Posterior vena cava (tissue), 2 donors: ENCODE results near the gene PHOSPHO1. TPM values are rescaled to one million over a fixed set of nuclear protein-coding genes. Genes with fewer than 3 reads are reported as not detected.
A peak's percentile ranks its signal among the peaks of the same experiment; 100 is the strongest.

Experiments used
- DNase-seq: peaks from one replicate; pipeline ENCODE4 v3.0.0-alpha.2; 2020; ENCODE audit warnings: low spot score
- intact Hi-C, 2 donors: fragments of 100-400 bp; cut with DNase I; formaldehyde crosslinking; loops; one replicate each; pipeline versions ENCODE4 v1.14.1 to v1.14.2; 2022 to 2023
- total RNA-seq, 2 donors: library from RNA; stranded (reverse); fragmentation: NEBNext Ultra II Directional; extraction: Animal tissue kit (Norgen Biotek cat#: 25700); gene quantifications; one replicate each; pipeline ENCODE4 v1.2.1, GENCODE V29; 2021
- donor health status: DM: yes; HTN: yes; CAD: no.
- donor health status: DM: yes; HTN: yes; CAD: no.

The PHOSPHO1 gene
- total RNA-seq, 2 donors from 2014 or later: 0.62 to 2.6 TPM

DNA sequence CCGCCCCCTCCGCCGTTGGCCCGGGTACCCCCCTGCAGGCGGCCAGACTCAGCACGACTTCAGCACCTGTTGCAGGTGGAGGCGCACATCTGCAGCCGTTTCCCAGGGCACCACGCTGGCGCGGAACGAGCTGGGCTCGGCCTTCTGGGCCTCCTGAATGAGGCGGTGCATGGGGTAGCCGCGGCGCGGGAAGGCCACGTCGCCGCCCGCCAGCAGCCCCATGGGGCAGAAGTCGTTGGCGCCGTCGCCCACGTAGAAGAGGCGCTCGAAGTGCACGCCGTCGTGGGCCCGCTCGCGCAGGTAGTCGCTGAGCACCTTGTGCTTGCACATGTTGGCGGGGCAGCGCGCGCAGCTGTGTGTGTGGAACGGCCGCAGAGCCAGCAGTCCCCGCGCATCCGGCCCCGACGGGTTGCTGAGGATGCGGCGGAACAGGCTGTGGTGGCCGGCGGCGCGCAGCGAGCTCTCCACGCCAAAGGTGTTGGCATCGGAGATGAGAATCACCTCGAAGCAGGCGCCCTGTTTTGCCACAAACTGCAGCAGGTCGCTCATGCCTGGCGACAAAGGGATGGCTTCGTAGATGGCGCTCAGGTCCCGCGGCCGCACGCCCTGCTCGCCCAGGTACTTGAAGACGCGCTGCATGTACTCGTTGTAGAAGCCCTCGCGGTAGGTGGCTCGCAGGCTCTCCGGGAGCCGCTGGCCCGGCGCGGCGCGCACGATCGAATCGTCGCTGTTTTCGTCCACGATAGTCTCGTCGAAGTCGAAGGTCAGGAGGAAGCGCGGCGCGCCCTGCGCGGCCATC, 6.2 kb downstream of the PHOSPHO1 start:
- DNase-seq: peak; percentile 85
- intact Hi-C loops: no loop called here

DNA sequence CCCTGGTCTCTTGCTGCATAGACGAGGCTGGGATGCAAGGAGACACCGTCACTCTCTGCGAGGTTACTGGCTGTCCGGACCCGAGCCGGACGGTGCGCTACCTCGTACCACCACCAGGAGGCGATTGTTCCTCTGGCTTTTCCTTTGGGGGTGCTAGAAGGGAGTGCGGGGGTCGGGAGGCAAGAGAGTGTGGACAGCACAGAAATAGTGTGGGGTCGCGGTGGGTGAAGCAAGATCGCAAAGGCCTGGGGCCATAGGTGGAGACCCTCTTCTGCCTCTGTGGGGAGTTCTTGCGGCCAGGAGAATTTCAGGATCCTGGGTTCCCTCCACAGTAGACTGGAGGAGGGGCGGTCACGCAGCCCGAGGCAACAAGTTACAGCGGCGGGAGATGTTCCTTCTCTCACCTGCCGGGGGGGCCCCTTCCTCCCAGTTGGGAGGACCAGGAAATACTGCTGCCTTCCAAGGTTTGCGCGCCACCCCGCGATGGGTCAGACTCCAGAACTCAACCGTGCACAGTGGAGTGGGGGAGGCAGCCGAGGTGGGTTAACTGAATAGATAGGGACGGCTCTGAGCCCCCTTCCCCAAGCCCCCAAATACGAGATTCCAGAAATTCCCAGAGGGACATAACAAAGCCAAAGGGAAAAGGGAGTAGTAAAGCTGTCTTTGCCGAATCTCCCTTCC, 6.9 kb downstream of the PHOSPHO1 start:
- intact Hi-C loops: loop anchor here in 1 of 2 donors (2.0 kb wide), 1 partner anchor 67 kb away; no protein-coding TSS in a partner anchor
- peak; percentile 87 for DNase-seq

DNA sequence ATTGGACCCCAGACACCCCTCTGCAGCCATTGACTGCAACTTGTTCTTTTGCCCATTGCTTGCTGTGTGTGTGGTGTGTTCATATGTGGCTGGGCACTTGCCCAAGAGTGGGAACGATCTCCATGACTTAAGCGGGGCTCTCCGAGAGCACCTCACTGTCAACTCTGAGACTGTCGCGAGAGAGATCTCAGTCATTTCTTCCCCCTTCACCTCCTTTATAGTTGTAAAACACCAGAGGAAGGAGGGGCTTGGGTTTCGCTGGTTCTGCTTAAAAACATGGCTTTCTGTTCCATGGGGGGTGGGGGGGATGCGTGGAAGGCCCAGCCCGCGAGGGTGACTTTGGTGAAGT, 7.4 kb downstream of the PHOSPHO1 start:
- no peak for DNase-seq
- intact Hi-C loops: loop anchor here in 1 of 2 donors (2.0 kb wide), 1 partner anchor 68 kb away; no protein-coding TSS in a partner anchor

DNA sequence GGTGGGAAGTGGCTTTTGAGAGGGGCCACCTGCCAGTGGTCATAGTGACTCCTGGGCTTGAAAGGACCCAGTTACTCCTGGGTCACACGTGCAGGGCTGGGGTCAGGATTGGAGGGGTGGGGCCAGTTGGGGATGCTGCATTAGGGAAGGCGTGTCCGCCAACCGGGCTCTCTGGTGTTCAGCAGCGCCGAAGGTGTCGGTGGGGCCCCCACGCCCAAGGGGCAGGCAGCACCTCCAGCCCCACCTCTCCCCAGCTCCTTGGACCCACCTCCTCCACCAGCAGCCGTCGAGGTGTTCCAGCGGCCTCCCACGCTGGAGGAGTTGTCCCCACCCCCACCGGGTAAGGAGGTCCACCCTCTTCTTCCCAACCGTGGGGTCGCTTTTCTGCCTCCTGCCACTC, 10.6 kb downstream of the PHOSPHO1 start:
- intact Hi-C loops: loop anchor here in 1 of 2 donors (10.0 kb wide), 1 partner anchor 175 kb away; no protein-coding TSS in a partner anchor
- DNase-seq: no peak

DNA sequence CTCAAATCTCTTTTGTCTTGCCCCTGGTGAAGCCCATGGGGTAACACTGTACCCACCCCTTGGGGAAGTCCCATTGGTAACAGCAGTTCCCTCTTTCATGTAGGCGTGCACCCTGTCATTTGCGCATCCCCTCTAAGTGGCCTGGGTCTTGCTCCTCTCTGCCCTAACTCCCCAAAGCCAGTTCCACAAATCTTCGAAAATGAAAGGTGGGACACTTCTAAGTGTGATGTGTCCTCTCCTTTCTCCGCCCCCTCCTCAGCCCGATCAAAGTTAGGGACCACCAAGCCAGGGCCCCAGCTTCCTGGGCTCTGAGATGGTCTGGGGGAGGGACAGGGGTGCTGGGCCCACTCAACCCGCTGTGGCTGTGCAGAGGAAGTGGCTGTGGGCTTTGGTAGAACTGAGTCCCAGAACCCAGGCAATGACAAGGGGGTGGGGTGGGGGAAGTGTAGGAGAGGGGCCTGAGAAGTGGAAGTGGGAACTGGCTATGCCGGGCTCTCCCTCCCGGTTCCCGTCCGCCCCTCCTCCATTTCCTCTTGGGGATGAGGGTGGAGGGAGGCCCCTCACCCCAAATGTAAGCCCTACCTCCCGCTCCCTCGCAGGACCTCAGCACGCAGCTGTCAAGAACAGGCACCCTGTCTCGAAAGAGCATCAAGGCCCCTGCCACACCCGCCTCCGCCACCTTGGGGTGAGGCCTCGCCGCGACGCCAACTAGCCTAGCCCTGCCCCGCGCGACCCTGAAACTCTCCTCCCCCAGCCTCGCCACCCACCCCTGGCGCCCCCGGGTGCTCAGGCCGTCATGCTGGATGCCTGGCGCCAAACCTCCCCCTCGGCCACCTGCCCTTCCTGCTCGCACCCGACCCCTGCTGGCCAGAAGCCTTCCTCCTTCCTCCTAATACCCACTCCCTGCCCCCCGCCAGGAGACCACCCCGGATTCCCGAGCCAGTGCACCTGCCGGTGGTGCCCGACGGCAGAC, 11.4 kb downstream of the PHOSPHO1 start:
- DNase-seq: peak; percentile 82
- intact Hi-C loops: loop anchor here in 1 of 2 donors (10.0 kb wide), 1 partner anchor 176 kb away; no protein-coding TSS in a partner anchor

DNA sequence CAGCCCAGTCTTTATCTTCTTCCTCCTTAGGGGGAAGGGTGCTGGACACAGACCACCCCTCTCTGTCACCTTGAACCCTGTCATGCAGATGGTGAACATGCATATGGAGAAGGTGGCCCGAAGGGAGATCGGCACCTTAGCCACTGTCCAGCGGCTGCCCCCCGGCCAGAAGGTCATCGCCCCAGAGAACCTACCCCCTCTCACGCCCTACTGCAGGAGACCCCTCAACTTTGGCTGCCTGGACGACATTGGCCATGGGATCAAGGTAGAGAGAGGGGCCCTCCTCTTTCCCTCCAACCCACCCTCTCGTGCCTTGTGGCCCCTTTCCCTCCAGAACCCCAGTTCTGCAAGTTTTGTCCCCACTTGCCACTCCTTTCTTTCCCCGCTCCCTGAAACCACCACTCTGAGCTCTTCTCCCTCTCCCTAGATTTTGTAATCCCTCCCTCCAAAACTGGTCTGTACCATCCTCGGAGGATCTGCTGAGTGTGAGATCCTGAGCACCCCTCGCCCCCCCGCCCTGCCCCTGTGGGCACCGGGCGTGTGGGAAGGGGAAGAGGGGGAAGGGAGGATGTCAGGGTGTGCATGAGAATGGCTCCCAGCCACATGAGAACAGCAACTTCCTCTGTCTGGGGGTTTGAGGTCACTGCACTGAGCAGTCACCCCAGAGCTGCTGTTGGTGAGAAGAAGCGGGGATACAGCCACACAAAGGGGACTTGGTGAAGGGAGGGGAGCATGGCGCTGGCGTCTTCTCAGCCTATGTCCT, 12.8 kb downstream of the PHOSPHO1 start:
- peak; percentile 91 for DNase-seq
- intact Hi-C loops: loop anchor here in 1 of 2 donors (10.0 kb wide), 1 partner anchor 177 kb away; no protein-coding TSS in a partner anchor

DNA sequence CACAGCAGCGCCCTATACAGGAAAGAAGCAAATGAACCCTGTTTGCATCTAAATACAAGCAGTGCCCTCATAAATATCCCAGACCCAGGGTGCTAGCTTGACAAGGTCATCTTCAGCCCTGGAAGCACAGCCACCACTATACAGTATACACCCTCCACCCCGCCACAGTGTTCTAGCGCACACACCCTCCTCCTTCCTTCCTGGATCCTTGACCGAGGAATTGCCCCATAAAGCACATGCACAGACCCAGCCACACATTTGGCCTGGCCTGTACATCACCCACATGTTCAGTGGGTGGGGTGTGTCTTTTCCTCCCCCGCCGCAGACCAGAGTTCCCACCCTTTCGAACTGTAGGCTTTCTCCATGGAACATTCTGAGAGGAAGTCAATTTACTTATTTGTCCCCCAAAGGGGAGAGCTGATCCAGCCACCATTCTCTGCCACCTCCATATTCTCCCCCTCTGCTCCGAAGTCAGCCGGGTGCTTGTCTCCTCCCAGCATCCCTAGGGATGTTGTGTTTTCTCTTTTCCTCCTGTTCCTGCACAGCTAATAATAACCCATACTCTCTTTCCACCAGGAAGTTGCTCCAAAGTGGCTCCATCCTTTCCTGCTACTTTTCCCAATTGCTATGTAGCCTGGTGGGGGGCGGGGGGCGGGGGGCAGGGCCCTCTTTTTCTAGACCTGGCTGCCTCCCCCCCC, 13.5 kb downstream of the PHOSPHO1 start:
- intact Hi-C loops: loop anchor here in 1 of 2 donors (10.0 kb wide), 1 partner anchor 178 kb away; no protein-coding TSS in a partner anchor
- peak; percentile 86 for DNase-seq

DNA sequence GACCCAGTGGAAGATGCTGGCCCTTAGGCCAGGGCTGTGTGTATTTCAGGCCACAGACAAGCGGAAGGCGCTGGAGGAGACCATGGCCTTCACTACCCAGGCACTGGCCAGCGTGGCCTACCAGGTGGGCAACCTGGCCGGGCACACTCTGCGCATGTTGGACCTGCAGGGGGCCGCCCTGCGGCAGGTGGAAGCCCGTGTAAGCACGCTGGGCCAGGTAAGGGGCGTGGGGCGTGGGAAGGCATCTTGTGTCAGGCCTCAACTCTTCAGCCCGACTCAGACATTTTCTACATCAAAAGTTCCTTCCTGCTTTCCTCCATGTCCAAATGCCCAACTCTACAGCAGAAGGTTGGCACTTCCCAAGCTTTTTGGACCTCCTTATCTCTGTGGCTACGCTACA, 14.1 kb downstream of the PHOSPHO1 start:
- no peak for DNase-seq
- intact Hi-C loops: loop anchor here in 1 of 2 donors (10.0 kb wide), 1 partner anchor 178 kb away; no protein-coding TSS in a partner anchor

DNA sequence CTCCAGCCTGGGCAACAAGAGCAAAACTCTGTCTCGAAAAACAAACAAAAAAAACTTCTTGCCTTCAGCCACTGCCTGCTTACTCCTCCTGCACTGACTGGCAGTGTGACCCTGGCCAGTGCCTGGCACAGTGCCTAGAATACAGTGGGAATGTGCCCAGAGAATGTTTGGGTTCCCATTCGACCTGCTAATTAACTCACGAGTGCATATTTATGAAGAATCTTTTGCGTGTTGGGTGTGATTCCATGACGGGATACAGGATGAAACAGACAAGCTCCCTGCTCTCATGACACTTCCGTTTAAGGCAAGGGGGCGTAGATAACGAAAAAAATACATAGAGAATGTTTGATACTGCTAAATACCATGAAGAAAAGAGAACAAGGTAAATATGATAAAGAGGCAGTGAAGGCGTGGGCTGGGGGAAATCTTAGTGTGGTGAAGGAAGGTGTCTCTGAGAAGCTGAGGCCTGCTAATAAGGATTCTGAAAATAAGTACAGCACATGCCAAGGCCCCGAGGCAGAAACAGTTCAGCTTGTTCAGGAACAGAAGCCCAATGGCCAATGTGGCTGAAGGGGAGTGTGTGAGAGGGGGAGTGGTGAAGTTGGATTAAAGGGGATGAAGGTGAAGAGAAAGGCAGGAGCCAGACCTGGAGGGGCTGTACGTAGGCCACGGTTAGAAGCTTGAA, 15.8 kb downstream of the PHOSPHO1 start:
- no peak for DNase-seq
- intact Hi-C loops: loop anchor here in 1 of 2 donors (10.0 kb wide), 1 partner anchor 180 kb away; no protein-coding TSS in a partner anchor

DNA sequence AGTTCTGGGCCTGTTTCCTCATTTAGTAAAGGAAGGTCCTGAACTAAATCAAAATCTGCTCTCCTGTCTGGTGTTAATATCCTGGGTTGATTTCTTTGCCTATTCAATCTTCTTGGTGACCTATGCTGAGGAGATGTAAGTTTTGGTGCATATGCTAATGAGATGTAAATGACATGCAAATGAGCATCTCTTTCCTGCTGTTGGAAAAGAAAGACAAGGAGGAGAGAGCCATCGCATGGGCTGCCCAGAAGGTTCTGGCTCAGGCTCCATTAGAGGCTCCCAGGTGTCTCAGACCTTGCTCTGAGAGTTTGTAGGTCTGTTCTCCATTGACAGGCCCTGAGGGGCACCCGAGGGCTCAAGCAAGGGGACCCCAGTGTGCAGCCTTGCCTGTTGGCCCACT, 16.7 kb downstream of the PHOSPHO1 start:
- DNase-seq: no peak
- intact Hi-C loops: loop anchor here in 1 of 2 donors (10.0 kb wide), 1 partner anchor 181 kb away; no protein-coding TSS in a partner anchor

DNA sequence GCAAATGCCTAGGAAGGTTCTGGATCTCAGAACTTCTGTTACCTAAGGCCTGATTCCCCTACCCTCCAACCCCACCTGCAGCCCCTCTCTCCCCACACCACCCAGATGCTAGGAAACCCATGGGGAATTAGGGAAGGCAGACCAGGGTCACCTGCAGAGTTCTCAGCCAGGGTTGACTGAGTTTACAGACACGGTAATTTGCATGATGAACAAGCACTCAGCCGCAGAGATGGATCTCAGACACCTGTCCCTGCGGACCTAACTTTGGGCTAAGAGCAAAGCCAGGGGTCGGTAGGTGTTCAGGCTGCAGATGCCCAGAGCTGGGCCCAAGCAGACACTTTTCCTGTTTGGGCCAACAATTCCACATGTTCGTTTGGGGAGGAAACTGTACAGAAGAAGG, 17.2 kb downstream of the PHOSPHO1 start:
- no peak for DNase-seq

DNA sequence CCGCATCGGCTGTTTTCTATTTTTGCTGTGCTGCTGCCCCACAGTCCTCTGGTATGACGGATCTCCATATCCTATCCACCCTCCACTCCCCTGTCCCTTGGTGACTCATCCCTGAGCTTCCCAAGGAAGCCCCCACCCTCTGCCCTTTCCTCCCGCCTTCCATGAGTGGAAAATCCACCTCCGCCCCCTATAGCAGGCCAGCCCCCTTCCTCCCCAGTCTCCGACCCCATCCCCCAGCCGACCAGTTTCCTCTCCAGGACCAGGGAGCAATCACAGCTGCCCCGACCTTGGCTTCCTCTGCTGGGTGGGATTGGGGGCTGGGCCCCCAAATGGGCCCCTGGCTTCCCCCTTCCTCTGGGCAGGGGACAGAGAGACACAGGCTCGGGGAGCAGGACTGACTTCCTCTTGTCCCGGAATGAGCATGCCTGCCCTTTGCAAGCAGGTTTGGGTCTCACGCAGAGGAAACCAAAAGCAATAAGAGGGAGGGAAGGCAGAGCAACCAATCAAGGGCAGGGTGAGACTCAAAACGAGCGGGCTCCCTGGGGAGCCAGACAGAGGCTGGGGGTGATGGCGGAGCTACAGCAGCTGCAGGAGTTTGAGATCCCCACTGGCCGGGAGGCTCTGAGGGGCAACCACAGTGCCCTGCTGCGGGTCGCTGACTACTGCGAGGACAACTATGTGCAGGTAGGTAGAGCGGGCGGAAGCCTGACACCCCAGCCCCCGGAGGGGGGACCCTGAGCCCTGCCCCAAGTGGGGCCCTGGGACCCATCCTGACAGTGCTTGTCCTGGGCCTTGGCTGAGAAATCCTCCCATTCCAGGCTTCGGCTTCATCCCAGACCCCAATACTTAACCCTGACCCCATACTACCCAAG, 20.2 kb downstream of the PHOSPHO1 start, which contains the start of the genes ABI3 and GNGT2:
ABI3 (plus strand) TSS at position 550 of the 872 bp plus-strand sequence; CDS start at position 568, 18 bp downstream.
GNGT2 (minus strand) TSS at position 417 of the 872 bp plus-strand sequence. CDS start 3,152 bp downstream, outside the sequence.
- no peak for DNase-seq
- intact Hi-C loops: loop anchor here in 1 of 2 donors (10.0 kb wide), 1 partner anchor 184 kb away; no protein-coding TSS in a partner anchor

More for the DNA sequence above, 17.2 kb downstream of the PHOSPHO1 start:
- intact Hi-C loops: loop anchor here in 1 of 2 donors (10.0 kb wide), 1 partner anchor 181 kb away; no protein-coding TSS in a partner anchor

DNA sequence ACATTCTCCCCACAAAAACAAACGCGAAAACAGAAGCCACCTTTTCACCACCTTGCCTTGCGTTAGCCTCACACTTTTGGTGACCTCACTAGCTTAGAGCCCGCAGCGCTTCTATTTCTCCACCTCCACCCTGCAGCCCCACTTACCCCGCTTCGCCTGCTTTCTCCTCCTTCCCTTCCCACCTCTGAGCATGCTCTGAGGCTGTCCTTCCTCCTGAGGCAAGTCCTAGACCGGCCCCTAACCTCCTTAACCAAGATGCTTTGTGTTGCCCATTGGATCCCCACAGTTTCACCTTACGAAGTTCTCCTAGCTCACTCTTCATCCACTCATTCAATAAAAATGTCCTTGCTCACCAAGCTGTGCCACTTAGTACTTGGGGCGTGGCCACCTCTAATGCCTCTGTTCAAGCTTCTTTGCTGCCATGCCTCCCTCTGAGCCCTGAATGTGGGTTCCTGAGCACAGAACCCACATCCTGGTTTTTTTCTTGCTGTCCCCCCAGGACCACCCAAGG, 21.5 kb downstream of the PHOSPHO1 start:
- intact Hi-C loops: no loop called here
- no peak for DNase-seq

DNA sequence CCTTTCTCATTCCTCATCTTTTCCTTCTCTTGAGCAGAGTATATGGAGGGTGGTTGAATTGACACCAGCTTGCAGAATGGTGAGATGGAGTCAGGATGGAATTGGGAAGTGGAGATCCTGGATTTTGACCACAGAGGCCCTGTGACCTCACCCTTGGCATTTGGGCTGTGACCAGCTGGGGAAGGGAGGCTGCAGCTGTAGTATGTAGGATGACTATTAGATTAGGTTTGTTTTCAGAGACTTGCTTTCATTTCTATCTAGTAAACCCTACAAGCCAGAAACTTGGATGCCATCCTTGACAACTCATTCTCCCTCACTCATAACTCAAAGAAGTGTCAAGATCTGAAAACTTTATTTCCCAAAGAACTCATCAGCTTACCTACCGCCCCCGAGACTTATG, 26.1 kb downstream of the PHOSPHO1 start:
- DNase-seq: no peak
- intact Hi-C loops: no loop called here

DNA sequence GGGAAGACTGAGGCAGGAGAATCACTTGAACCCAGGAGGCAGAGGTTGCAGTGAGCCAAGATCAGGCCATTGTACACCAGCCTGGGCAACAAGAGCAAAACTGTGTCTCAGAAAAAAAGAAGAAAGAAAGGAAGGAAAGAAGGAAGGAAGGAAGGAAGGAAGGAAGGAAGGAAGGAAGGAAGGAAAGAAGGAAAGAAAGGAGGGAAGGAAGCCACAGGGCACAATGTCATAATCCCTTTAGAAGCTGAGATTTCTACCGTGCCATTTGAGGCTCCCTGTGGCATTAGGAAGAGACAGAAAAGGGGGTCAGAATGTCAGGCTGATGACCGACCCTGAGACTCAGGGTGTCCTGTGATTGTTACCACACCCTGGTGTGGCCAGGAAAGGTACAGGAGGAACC, 26.8 kb downstream of the PHOSPHO1 start:
- DNase-seq: no peak
- intact Hi-C loops: no loop called here
